Ramos (cell line): ENCODE measurements around the gene DENND5B.

Experiments used
- in situ Hi-C: fragments of 300-500 bp; cut with MboI; formaldehyde crosslinking; loops from one replicate; pipeline ENCODE4 v1.14.3; 2022; ENCODE audit warnings: low sequenced_read_pairs; ENCODE audit not compliant: unreplicated experiment

The DENND5B gene

GRCh38 chr12:31590642-31591379 is at the start of gene DENND5B:
TSS of gene DENND5B (minus strand) at chr12:31591136. CDS start at chr12:31590832, 304 bp downstream.
- in situ Hi-C loops, result no loop called here

- in situ Hi-C loops, result loop anchor here (5.0 to 25.0 kb wide), 2 partner anchors 232 to 772 kb away; no protein-coding TSS in a partner anchor
Measured at GRCh38 chr12:31634620-31635019, 43.7 kb upstream of the DENND5B start.

- in situ Hi-C loops, result loop anchor here (25.0 kb wide), 1 partner anchor 771 kb away; no protein-coding TSS in a partner anchor
Measured at GRCh38 chr12:31633464-31633863, 42.5 kb upstream of the DENND5B start.

GRCh38 chr12:31631809-31632208 is 40.9 kb upstream of the DENND5B start:
- in situ Hi-C loops, result loop anchor here (25.0 kb wide), 1 partner anchor 770 kb away; no protein-coding TSS in a partner anchor

- in situ Hi-C loops, result loop anchor here (25.0 kb wide), 1 partner anchor 769 kb away; no protein-coding TSS in a partner anchor
Measured at GRCh38 chr12:31631023-31631724, 40.2 kb upstream of the DENND5B start.

- in situ Hi-C loops, result loop anchor here (25.0 kb wide), 1 partner anchor 768 kb away; no protein-coding TSS in a partner anchor
Measured at GRCh38 chr12:31629756-31630732, 39.1 kb upstream of the DENND5B start.

GRCh38 chr12:31627456-31628054 is 36.6 kb upstream of the DENND5B start:
- in situ Hi-C loops, result loop anchor here (25.0 kb wide), 1 partner anchor 765 kb away; no protein-coding TSS in a partner anchor

GRCh38 chr12:31626270-31626995 is 35.5 kb upstream of the DENND5B start:
- in situ Hi-C loops, result loop anchor here (25.0 kb wide), 1 partner anchor 764 kb away; no protein-coding TSS in a partner anchor

- in situ Hi-C loops, result loop anchor here (25.0 kb wide), 1 partner anchor 585 kb away; no protein-coding TSS in a partner anchor
Measured at GRCh38 chr12:31622038-31622437, 31.1 kb upstream of the DENND5B start.

GRCh38 chr12:31620311-31620710 is 29.4 kb upstream of the DENND5B start:
- in situ Hi-C loops, result loop anchor here (25.0 kb wide), 1 partner anchor 583 kb away; no protein-coding TSS in a partner anchor

- in situ Hi-C loops, result loop anchor here (25.0 kb wide), 1 partner anchor 581 kb away; no protein-coding TSS in a partner anchor
Measured at GRCh38 chr12:31618228-31619025, 27.5 kb upstream of the DENND5B start.

GRCh38 chr12:31612819-31613218 is 21.9 kb upstream of the DENND5B start:
- in situ Hi-C loops, result loop anchor here (25.0 kb wide), 1 partner anchor 576 kb away; no protein-coding TSS in a partner anchor

- in situ Hi-C loops, result loop anchor here (25.0 kb wide), 1 partner anchor 571 kb away; no protein-coding TSS in a partner anchor
Measured at GRCh38 chr12:31608299-31608698, 17.4 kb upstream of the DENND5B start.

GRCh38 chr12:31605531-31605930 is 14.6 kb upstream of the DENND5B start:
- in situ Hi-C loops, result loop anchor here (25.0 kb wide), 1 partner anchor 568 kb away; no protein-coding TSS in a partner anchor

- in situ Hi-C loops, result loop anchor here (25.0 kb wide), 1 partner anchor 566 kb away; no protein-coding TSS in a partner anchor
Measured at GRCh38 chr12:31603546-31604009, 12.6 kb upstream of the DENND5B start.

- in situ Hi-C loops, result loop anchor here (25.0 kb wide), 1 partner anchor 563 kb away; no protein-coding TSS in a partner anchor
Measured at GRCh38 chr12:31600750-31601149, 9.8 kb upstream of the DENND5B start.

- in situ Hi-C loops, result loop anchor here (25.0 kb wide), 1 partner anchor 563 kb away; no protein-coding TSS in a partner anchor
Measured at GRCh38 chr12:31600252-31600651, 9.3 kb upstream of the DENND5B start.
